ENCODE results near the gene CRYBG2.
"Not testable (repeated sequence)": the region's sequence is repeated elsewhere in the genome, so short reads cannot be mapped to it uniquely, and the experiment has no call there.

The CRYBG2 gene

DNA sequence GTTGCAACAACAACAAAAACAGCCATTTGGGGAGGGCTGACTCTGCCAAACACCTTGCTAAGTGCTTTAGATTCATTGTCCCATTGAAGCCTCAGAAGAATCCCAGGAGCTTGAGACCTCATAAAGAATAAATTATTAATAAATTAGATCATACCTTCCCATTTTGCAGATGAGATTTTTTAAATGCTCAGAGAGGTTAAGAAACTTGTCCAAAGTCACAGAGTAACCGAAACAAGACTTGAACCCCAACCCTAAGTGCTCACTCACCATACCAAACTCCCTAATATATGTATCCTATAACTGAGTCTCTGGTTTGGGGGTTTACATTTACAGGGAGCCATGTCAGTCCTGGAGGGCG, 3.6 kb downstream of the CRYBG2 start:
- Mint-ChIP-seq H3K27ac (no peak overlapping the region), H3K27me3 (no peaks in the 10 kb centered on the region), H3K4me1 (ENCODE audit: low read depth) (no peaks in the 10 kb centered on the region), H3K9me3 (no peaks in the 10 kb centered on the region), H3K4me3 (no peak overlapping the region), H3K36me3 (ENCODE audit: low read depth) (no peaks in the 10 kb centered on the region)
- DNase-seq: no peak

DNA sequence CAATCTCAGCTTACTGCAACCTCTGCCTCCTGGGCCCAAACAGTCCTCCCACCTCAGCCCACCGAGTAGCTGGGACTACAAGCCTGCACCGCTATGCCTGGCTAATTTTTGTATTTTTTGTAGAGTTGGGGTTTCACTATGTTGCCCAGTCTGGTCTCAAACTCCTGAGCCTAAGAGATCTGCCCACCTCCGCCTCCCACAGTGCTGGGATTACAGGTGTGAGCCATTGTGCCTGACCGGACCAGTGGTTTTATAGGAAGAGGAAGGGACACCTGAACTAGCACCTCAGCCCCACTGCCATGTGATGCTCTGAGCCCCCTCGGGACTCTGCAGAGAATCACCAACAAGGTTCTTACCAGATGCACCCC, 4.1 kb downstream of the CRYBG2 start:
- DNase-seq: no peak
- Mint-ChIP-seq H3K4me1 (ENCODE audit: low read depth) (no peaks in the 10 kb centered on the region), H3K9me3 (no peaks in the 10 kb centered on the region), H3K27ac (no peak overlapping the region), H3K27me3 (no peaks in the 10 kb centered on the region), H3K4me3 (no peak overlapping the region), H3K36me3 (ENCODE audit: low read depth) (no peaks in the 10 kb centered on the region)

DNA sequence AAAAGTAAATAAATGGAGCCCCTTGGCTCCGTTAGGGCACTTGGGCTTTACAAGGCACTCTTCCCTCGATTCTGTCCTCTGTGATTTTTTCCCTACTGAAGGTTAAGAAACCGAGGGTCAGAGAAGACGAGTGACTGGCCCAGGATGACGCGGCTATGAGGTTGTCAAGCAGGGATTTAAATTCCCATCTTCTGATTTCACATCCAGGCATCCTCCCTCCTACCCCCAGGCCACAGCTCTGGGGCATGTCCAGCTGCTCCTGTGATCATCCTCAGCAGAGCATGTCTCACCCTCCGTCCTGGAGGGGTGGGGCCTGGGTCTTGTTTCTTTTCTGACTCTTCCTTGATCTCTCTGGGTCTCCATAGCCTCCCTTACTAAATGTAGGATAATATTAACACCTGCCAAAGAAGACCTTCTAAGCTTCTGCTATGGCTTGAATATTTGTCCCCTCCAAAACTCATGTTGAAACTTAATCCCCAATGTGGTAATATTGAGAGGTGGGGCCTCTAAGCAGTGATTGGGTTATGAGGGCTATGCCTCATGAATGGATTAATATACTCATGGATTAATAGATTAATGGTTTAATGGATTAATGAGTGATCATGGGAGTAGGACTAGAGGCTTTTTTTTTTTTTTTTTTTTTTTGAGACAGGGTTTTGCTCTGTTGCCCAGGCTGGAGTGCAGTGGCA, 4.6 kb downstream of the CRYBG2 start:
- no peak overlapping the region for H3K4me3 Mint-ChIP-seq
- H3K4me1 Mint-ChIP-seq (ENCODE audit: low read depth): no peaks in the 10 kb centered on the region
- H3K9me3 Mint-ChIP-seq: no peaks in the 10 kb centered on the region
- H3K27me3 Mint-ChIP-seq: no peaks in the 10 kb centered on the region
- no peak overlapping the region for H3K27ac Mint-ChIP-seq
- H3K36me3 Mint-ChIP-seq (ENCODE audit: low read depth): no peaks in the 10 kb centered on the region
- DNase-seq: no peak

DNA sequence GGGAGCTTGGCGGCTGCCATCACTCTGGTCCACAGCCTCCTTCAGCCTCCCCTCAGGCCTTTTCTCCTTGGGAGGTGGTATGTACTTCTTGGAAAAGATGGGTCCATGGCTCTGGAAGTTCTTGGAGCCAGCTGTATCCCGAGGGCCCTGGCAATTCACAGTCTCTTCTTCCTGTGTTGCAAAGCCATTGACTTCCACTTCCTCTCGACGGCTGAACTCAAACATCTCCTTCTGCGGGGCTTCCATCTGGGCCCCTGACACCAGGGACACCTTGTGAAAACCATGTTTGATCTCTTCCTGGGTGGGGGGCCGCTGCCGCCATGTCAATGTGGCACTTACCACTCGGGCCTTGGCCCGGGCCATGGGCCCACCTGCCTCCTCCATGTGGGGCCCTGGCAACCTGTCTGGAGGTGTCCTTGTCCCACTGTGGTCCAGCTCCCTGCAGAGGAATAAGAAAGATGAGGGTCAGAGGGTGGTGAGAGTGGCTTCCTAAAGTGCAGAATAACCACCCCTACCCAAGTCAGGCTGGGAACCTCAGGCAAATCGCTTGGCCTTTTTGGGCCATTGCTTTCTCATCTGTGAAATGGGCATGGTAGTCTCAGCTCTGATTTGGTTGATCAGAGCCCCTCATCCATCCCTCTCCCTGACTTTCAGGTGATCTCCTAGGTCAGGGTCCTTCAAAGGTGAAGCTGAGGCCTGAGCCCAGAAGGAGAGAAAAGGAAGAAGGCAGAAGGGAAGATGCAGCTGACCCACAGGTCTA, 7.5 kb downstream of the CRYBG2 start:
- H3K27ac Mint-ChIP-seq: no peak overlapping the region
- H3K9me3 Mint-ChIP-seq: no peaks in the 10 kb centered on the region
- no peak overlapping the region for H3K4me3 Mint-ChIP-seq
- H3K4me1 Mint-ChIP-seq (ENCODE audit: low read depth): no peaks in the 10 kb centered on the region
- no peaks in the 10 kb centered on the region for H3K27me3 Mint-ChIP-seq
- DNase-seq: no peak
- H3K36me3 Mint-ChIP-seq (ENCODE audit: low read depth): no peaks in the 10 kb centered on the region

DNA sequence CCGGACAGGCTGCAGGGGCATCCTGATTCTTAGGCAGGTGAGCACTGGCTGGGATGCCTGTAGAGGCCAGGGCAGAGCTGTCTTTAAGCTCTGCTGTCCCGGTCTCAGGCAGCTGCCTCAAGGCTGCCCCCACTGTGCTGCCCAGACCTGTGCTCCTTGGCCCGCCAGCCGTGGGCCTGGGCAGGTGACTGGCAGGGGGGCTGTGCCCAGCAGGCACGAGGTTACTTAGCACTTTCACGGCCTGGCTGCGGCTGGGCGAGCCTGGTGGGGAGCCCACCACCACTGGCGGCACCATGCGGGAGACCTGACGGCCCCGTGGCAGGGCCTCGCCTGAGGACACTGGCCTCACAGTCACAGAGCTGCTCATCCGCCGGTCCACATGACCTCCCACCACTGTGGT, 8.2 kb downstream of the CRYBG2 start:
- no peak for DNase-seq

DNA sequence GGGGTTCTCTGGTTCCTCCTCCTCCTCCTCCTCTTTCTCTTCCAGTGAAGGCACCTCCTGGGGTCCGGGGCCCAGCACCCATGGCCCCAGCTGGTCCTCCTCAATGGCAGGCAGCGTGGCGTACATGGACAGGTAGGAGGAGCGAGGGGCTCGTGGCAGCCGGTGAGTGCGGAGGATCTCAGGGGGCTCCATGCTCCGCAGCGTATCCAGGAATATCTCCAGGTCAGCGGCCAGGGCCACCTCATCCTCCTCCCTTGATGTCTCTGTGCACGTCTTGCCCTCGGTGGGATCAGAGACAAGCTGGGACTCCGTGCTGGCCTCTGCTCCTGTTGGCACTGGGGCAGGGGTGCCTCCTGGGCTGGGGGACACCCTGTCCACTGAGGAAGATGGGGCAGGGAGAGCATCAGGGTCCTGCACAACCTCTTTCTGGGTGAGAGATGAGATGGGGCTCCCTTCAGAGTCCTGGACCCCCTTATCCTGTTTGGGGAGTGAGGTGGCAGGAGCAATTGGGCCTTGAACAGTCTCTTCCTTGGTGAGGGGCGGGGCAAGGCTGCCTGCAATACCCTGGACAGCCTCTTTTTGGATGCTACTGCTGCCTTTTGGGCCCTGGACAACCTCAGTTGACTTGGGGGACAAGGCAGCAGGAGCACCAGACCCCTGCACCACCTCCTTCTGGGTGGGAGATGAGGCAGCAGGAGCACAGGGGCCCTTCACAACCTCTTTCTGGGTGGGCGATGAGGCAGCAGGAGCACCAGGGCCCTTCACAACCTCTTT, 9.6 kb downstream of the CRYBG2 start:
- Mint-ChIP-seq H3K4me1 (ENCODE audit: low read depth) (no peaks in the 10 kb centered on the region), H3K4me3 (no peak overlapping the region), H3K36me3 (ENCODE audit: low read depth) (no peaks in the 10 kb centered on the region), H3K27me3 (no peaks in the 10 kb centered on the region), H3K9me3 (no peaks in the 10 kb centered on the region), H3K27ac (no peak overlapping the region)
- DNase-seq: no peak

More for the DNA sequence above, 8.2 kb downstream of the CRYBG2 start:
- Mint-ChIP-seq H3K27ac (no peak overlapping the region), H3K4me3 (no peak overlapping the region), H3K27me3 (no peaks in the 10 kb centered on the region), H3K36me3 (ENCODE audit: low read depth) (no peaks in the 10 kb centered on the region), H3K9me3 (no peaks in the 10 kb centered on the region), H3K4me1 (ENCODE audit: low read depth) (no peaks in the 10 kb centered on the region)

DNA sequence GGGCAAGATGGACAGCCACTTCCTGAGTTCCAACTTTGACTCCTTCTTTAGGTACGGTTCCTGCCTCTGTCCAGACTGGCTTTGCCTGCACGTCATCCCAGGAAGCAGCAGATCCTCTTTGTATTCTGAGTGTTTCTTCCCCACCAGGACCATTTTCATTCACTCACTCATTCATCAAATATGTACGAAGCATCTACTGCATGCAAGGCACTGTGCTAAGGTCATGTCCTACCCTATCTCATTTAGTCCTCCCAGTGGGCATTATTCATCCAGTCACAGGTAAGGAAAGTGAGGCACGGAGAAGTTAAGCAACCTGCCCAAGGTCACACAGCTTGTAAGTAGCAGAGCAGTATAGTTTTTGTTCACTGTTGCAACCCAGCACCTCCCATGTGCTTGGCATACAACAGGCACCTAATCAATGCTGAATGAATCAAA, 13.9 kb downstream of the CRYBG2 start:
- Mint-ChIP-seq H3K4me3 (no peak overlapping the region), H3K36me3 (ENCODE audit: low read depth) (peaks cover 3% of the 10 kb centered on the region), H3K4me1 (ENCODE audit: low read depth) (peaks cover 12% of the 10 kb centered on the region), H3K27ac (no peak overlapping the region), H3K9me3 (no peaks in the 10 kb centered on the region), H3K27me3 (no peaks in the 10 kb centered on the region)
- DNase-seq: no peak

DNA sequence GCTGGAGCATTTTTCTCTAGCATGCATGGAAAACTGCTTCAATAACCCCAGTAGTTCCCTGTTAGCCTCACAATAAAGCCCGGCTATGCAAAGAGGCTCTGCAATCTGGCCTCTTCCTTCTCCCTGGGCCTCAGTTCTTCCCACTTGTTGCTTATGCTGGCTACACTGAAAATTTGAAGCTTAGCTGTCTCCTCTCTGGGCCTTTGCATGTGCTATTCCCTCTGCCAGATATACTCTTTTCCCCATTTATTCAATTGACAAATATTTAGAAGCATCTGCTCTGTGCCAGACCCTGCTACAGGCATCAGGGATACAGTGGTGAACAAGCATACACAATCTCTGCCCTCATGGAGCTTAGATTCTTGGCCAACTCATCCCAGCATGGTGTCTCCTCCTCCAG, 15.3 kb downstream of the CRYBG2 start:
- no peaks in the 10 kb centered on the region for H3K27me3 Mint-ChIP-seq
- H3K9me3 Mint-ChIP-seq: no peaks in the 10 kb centered on the region
- H3K4me1 Mint-ChIP-seq (ENCODE audit: low read depth): peaks cover 12% of the 10 kb centered on the region
- H3K27ac Mint-ChIP-seq: no peak overlapping the region
- DNase-seq: no peak
- no peak overlapping the region for H3K4me3 Mint-ChIP-seq
- H3K36me3 Mint-ChIP-seq (ENCODE audit: low read depth): peaks cover 3% of the 10 kb centered on the region

DNA sequence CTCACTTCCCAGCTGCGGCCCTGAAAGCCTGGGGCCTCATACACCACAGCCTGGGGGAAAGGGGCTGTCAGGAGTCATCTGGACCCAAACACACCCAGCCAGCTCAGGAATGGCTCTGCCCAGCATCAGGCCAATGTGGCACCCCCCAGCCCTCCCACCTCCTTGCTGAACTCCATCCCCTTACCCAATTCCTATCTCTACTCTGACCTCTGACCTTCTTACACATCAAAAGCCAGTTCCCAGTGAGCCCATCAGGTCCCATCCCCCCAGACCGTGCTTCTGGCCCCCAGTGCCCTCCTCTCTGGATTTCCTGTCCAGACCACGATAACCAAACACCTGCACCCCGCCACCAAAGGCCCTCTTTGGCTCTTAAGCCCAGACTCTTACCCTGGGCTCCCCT, 16.3 kb downstream of the CRYBG2 start:
- Mint-ChIP-seq H3K27ac (no peak overlapping the region), H3K36me3 (ENCODE audit: low read depth) (peaks cover 3% of the 10 kb centered on the region), H3K27me3 (no peaks in the 10 kb centered on the region), H3K4me3 (no peak overlapping the region), H3K9me3 (no peaks in the 10 kb centered on the region), H3K4me1 (ENCODE audit: low read depth) (peaks cover 12% of the 10 kb centered on the region)
- no peak for DNase-seq

DNA sequence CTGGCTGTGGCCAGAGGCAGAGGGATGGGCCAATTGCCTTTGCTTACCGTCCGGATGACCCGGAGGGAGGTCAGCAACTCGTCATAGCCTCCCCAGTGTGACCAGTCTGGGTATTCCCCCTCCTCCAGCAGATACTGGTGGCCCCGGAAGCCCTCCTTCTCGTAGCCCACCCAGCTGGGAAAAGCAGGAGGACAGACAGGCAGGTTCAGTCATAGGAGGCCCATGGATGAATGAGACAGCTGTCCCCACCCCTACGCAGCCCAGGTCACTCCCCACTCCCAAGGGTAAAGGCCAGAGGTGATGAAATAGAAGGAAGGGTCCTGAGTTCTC, 16.8 kb downstream of the CRYBG2 start:
- Mint-ChIP-seq H3K4me3 (no peak overlapping the region), H3K36me3 (ENCODE audit: low read depth) (peaks cover 3% of the 10 kb centered on the region), H3K4me1 (ENCODE audit: low read depth) (peaks cover 12% of the 10 kb centered on the region), H3K27me3 (no peaks in the 10 kb centered on the region), H3K27ac (no peak overlapping the region), H3K9me3 (no peaks in the 10 kb centered on the region)
- DNase-seq: no peak

DNA sequence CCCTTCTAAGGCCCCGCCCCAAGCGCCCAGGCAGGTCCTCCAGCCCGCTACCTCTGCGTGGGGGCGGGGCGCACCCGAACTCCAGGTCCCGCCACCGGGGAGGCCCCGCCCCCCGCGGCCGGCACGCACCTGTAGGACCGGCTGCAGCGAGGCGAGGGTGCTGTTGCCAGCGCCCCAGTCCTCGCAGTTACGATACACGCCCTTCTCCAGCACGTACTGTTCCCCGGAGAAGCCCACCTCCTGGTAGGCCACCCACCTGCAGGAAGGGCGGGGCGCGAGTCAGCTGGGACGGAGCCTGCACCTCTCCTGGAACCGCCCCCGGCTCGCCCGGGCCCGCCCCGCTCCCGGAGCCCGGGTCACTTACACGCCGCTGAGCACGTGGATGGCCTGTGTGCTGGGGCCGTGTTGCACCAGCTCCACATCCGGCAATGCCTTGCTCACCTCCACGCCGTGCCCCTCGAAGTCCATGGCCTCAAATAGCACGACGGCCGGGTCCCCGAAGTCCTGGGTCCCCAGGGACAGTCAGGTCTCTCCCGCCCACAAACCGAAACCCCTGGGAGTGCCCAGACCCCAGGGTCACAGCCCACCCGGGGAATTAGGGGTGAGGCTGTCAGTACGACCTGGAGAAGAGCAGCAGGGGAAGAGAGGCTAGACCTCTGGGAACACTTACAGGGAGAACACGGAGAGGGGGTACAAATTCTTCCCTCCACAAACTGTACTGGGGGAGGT, 17.3 kb downstream of the CRYBG2 start:
- Mint-ChIP-seq H3K27me3 (no peaks in the 10 kb centered on the region), H3K9me3 (no peaks in the 10 kb centered on the region), H3K36me3 (ENCODE audit: low read depth) (peaks cover 3% of the 10 kb centered on the region), H3K27ac (no peak overlapping the region), H3K4me1 (ENCODE audit: low read depth) (peaks cover 12% of the 10 kb centered on the region), H3K4me3 (peak overlapping the region; percentile 83)
- peak; percentile 88 for DNase-seq

DNA sequence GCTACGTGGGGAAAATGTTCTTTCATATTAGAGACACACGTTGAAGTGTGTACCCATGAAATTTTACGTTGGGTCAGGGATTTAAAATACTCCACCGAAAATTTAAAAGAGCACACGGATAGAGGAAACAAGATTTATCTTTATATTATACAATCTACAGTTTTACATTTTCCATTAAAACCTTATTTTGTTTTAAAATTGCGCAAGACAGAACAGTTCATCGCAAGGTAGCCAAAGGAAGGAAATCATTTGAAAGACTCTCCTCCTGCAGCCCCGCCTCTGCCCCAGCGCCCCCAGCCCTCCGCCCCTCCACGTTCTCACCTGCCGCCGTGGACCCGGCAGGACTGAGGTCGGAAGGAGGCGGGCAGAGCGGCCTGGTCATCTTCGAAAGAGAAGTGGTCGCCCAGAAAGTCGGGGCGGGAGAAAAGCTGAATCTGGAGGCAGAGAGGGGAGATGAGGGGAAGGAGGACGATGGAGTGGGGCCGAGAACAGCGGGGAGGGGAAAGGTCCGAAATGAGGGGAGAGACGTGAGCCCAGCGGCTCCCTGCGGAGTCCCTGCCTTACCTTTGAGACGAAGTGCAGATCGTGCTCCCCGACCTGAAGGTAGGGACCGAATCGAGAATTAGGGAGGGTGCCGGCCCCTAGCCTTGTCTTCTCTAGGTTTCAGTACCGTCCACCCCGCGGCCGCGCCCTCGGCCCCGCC, 18.0 kb downstream of the CRYBG2 start:
- H3K9me3 Mint-ChIP-seq: no peaks in the 10 kb centered on the region
- no peaks in the 10 kb centered on the region for H3K27me3 Mint-ChIP-seq
- peaks cover 12% of the 10 kb centered on the region for H3K4me1 Mint-ChIP-seq (ENCODE audit: low read depth)
- DNase-seq: no peak
- H3K36me3 Mint-ChIP-seq (ENCODE audit: low read depth): peaks cover 3% of the 10 kb centered on the region
- no peak overlapping the region for H3K27ac Mint-ChIP-seq
- H3K4me3 Mint-ChIP-seq: peak overlapping the region; percentile 83

DNA sequence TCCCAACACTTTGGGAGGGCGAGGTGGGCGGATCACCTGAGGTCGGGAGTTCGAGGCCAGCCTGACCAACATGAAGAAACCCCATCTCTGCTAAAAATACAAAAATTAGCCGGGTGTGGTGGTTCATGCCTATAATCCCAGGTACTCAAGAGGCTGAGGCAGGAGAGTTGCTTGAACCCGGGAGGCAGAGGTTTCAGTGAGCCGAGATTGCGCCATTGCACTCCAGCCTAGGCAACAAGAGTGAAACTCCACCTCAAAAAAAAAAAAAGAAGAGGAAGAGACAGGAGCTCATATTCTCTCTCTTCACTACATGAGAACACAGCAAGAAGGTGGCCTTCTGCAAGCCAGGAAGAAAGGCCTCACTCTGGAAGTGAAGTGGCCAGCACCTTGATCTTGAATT, 20.6 kb downstream of the CRYBG2 start:
- H3K9me3 Mint-ChIP-seq; H3K36me3 Mint-ChIP-seq (ENCODE audit: low read depth); DNase-seq; H3K27ac Mint-ChIP-seq; H3K4me3 Mint-ChIP-seq; H3K27me3 Mint-ChIP-seq: not testable (repeated sequence)
- H3K4me1 Mint-ChIP-seq (ENCODE audit: low read depth): peaks cover 12% of the 10 kb centered on the region

DNA sequence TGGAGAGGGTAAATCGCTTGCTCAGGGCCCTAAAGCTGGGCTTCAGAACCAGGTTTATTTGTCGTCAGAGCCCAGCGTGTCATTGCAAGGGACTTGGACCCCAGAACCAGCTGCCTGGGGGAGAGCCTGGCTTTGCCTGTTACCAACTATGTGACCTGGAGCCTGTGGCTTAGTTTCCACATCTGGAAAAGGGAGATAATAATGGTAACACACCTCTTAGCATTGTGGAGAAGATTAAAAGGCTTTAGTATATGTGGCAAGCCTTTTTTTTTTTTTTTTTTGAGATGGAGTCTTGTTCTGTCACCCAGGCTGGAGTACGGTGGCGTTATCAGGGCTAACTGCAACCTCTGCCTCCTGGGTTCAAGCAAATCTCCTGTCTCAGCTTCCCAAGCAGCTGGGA, 23.7 kb downstream of the CRYBG2 start:
- no peaks in the 10 kb centered on the region for H3K9me3 Mint-ChIP-seq
- no peak for DNase-seq
- H3K27me3 Mint-ChIP-seq: no peaks in the 10 kb centered on the region
- H3K27ac Mint-ChIP-seq: no peak overlapping the region
- no peak overlapping the region for H3K4me3 Mint-ChIP-seq
- H3K4me1 Mint-ChIP-seq (ENCODE audit: low read depth): peaks cover 1% of the 10 kb centered on the region
- H3K36me3 Mint-ChIP-seq (ENCODE audit: low read depth): no peaks in the 10 kb centered on the region
